ENCODE measurements around the gene CUEDC1.

Gene CUEDC1

GRCh38 chr17:57881143-57881542 is 74.1 kb downstream of the CUEDC1 start:
- H3K9me3 ChIP-seq (ENCODE audit: low read depth, low read length), result no peaks in the 10 kb centered on the region
- H3K9ac ChIP-seq (ENCODE audit: insufficient read length), result peak overlapping the region; percentile 22
- H3K36me3 ChIP-seq (ENCODE audit: insufficient read depth, low read length), result peaks cover 32% of the 10 kb centered on the region
- peak overlapping the region; percentile 42 for H3K4me3 ChIP-seq
- DNase-seq (ENCODE audit: low read depth, low spot score), result no peak
- TF ChIP-seq EZH2 (IDR thresholded peaks at IDR 0.05) (no peak), POLR2AphosphoS5 (IDR thresholded peaks at IDR 0.05; ENCODE audit: borderline replicate concordance, low read depth, low read length) (no peak), FOXP2 (optimal IDR thresholded peaks at IDR 0.05; ENCODE audit: control extremely low read depth, extremely low read length, insufficient read depth) (no peak)
- H3K27ac ChIP-seq, result peak overlapping the region; percentile 90

- H3K4me3 ChIP-seq, result no peak overlapping the region
- peak overlapping the region; percentile 79 for H3K27ac ChIP-seq
- no peaks in the 10 kb centered on the region for H3K9me3 ChIP-seq (ENCODE audit: low read depth, low read length)
- no peak for DNase-seq (ENCODE audit: low read depth, low spot score)
- TF ChIP-seq POLR2AphosphoS5 (IDR thresholded peaks at IDR 0.05; ENCODE audit: borderline replicate concordance, low read depth, low read length) (no peak), EZH2 (IDR thresholded peaks at IDR 0.05) (no peak), FOXP2 (optimal IDR thresholded peaks at IDR 0.05; ENCODE audit: control extremely low read depth, extremely low read length, insufficient read depth) (no peak)
- H3K9ac ChIP-seq (ENCODE audit: insufficient read length), result no peak overlapping the region
- peaks cover 31% of the 10 kb centered on the region for H3K36me3 ChIP-seq (ENCODE audit: insufficient read depth, low read length)
Measured at GRCh38 chr17:57880086-57880456, 75.1 kb downstream of the CUEDC1 start.

GRCh38 chr17:57879437-57880085 is 75.7 kb downstream of the CUEDC1 start:
- peaks cover 26% of the 10 kb centered on the region for H3K36me3 ChIP-seq (ENCODE audit: insufficient read depth, low read length)
- H3K4me3 ChIP-seq, result no peak overlapping the region
- DNase-seq (ENCODE audit: low read depth, low spot score), result no peak
- TF ChIP-seq FOXP2 (optimal IDR thresholded peaks at IDR 0.05; ENCODE audit: control extremely low read depth, extremely low read length, insufficient read depth) (no peak), EZH2 (IDR thresholded peaks at IDR 0.05) (no peak), POLR2AphosphoS5 (IDR thresholded peaks at IDR 0.05; ENCODE audit: borderline replicate concordance, low read depth, low read length) (no peak)
- no peaks in the 10 kb centered on the region for H3K9me3 ChIP-seq (ENCODE audit: low read depth, low read length)
- H3K9ac ChIP-seq (ENCODE audit: insufficient read length), result no peak overlapping the region
- H3K27ac ChIP-seq, result peak overlapping the region; percentile 79

- H3K9ac ChIP-seq (ENCODE audit: insufficient read length), result no peak overlapping the region
- H3K27ac ChIP-seq, result peak overlapping the region; percentile 79
Measured at GRCh38 chr17:57877803-57878377, 77.3 kb downstream of the CUEDC1 start.

GRCh38 chr17:57876866-57877237 is 78.4 kb downstream of the CUEDC1 start:
- no peak for TF ChIP-seq FOXP2 (optimal IDR thresholded peaks at IDR 0.05; ENCODE audit: control extremely low read depth, extremely low read length, insufficient read depth)
- TF ChIP-seq EZH2 (IDR thresholded peaks at IDR 0.05), result no peak
- TF ChIP-seq POLR2AphosphoS5 (IDR thresholded peaks at IDR 0.05; ENCODE audit: borderline replicate concordance, low read depth, low read length), result no peak
- H3K36me3 ChIP-seq (ENCODE audit: insufficient read depth, low read length), result peaks cover 8% of the 10 kb centered on the region
- no peaks in the 10 kb centered on the region for H3K9me3 ChIP-seq (ENCODE audit: low read depth, low read length)
- no peak for DNase-seq (ENCODE audit: low read depth, low spot score)
- peak overlapping the region; percentile 98 for H3K27ac ChIP-seq
- no peak overlapping the region for H3K9ac ChIP-seq (ENCODE audit: insufficient read length)
- H3K4me3 ChIP-seq, result 0 out of 2 replicates have a peak overlapping the region, but pooled peaks have one; percentile 6

More at GRCh38 chr17:57877803-57878377, 77.3 kb downstream of the CUEDC1 start:
- Histone ChIP-seq H3K9me3 (ENCODE audit: low read depth, low read length) (no peaks in the 10 kb centered on the region), H3K4me3 (no peak overlapping the region), H3K36me3 (ENCODE audit: insufficient read depth, low read length) (peaks cover 14% of the 10 kb centered on the region)
- no peak for DNase-seq (ENCODE audit: low read depth, low spot score)
- TF ChIP-seq EZH2 (IDR thresholded peaks at IDR 0.05) (no peak), POLR2AphosphoS5 (IDR thresholded peaks at IDR 0.05; ENCODE audit: borderline replicate concordance, low read depth, low read length) (no peak), FOXP2 (optimal IDR thresholded peaks at IDR 0.05; ENCODE audit: control extremely low read depth, extremely low read length, insufficient read depth) (no peak)

GRCh38 chr17:57876023-57876865 is 79.0 kb downstream of the CUEDC1 start:
- peak overlapping the region; percentile 35 for H3K9ac ChIP-seq (ENCODE audit: insufficient read length)
- peaks cover 11% of the 10 kb centered on the region for H3K36me3 ChIP-seq (ENCODE audit: insufficient read depth, low read length)
- peak overlapping the region; percentile 98 for H3K27ac ChIP-seq
- DNase-seq (ENCODE audit: low read depth, low spot score), result no peak
- peak overlapping the region; percentile 76 for H3K4me3 ChIP-seq
- no peaks in the 10 kb centered on the region for H3K9me3 ChIP-seq (ENCODE audit: low read depth, low read length)
- no peak for TF ChIP-seq POLR2AphosphoS5 (IDR thresholded peaks at IDR 0.05; ENCODE audit: borderline replicate concordance, low read depth, low read length)

GRCh38 chr17:57875290-57876022 is 79.8 kb downstream of the CUEDC1 start:
- peak overlapping the region; percentile 98 for H3K27ac ChIP-seq
- DNase-seq (ENCODE audit: low read depth, low spot score), result no peak
- TF ChIP-seq POLR2AphosphoS5 (IDR thresholded peaks at IDR 0.05; ENCODE audit: borderline replicate concordance, low read depth, low read length) (peak; percentile 40; the same call in 1 of the 2 replicates), FOXP2 (optimal IDR thresholded peaks at IDR 0.05; ENCODE audit: control extremely low read depth, extremely low read length, insufficient read depth) (no peak)

More at GRCh38 chr17:57875290-57876022, 79.8 kb downstream of the CUEDC1 start:
- Histone ChIP-seq H3K9ac (ENCODE audit: insufficient read length) (peak overlapping the region; percentile 68), H3K36me3 (ENCODE audit: insufficient read depth, low read length) (peaks cover 16% of the 10 kb centered on the region), H3K4me3 (peak overlapping the region; percentile 76), H3K9me3 (ENCODE audit: low read depth, low read length) (no peaks in the 10 kb centered on the region)
